Islet precursor cell (in vitro differentiated cells): ENCODE measurements around the gene SRL.

Experiments used
- DNase-seq: peaks from one replicate; pipeline ENCODE4 v3.0.0-alpha.2; 2018

The SRL gene

GRCh38 chr16:4198816-4199215 is 43.1 kb downstream of the SRL start:
- no peak for DNase-seq

GRCh38 chr16:4194661-4195060 is 47.2 kb downstream of the SRL start:
- no peak for DNase-seq

- no peak for DNase-seq
Observed at GRCh38 chr16:4193920-4194319, 48.0 kb downstream of the SRL start.

GRCh38 chr16:4192206-4192605 is 49.7 kb downstream of the SRL start:
- no peak for DNase-seq

GRCh38 chr16:4190712-4191333 is 51.1 kb downstream of the SRL start:
- no peak for DNase-seq

- DNase-seq: no peak
Observed at GRCh38 chr16:4190086-4190485, 51.8 kb downstream of the SRL start.

- no peak for DNase-seq
Observed at GRCh38 chr16:4184038-4184702, 57.7 kb downstream of the SRL start.

GRCh38 chr16:4183237-4184037 is 58.4 kb downstream of the SRL start:
- DNase-seq: peak; percentile 97

- no peak for DNase-seq
Observed at GRCh38 chr16:4182581-4183236, 59.2 kb downstream of the SRL start.

GRCh38 chr16:4180511-4180910 is 61.4 kb downstream of the SRL start:
- DNase-seq: no peak

- DNase-seq: no peak
Observed at GRCh38 chr16:4179763-4180260, 62.1 kb downstream of the SRL start.

GRCh38 chr16:4179020-4179419 is 62.9 kb downstream of the SRL start:
- DNase-seq: peak; percentile 82

GRCh38 chr16:4178468-4179010 is 63.3 kb downstream of the SRL start:
- DNase-seq: no peak

- DNase-seq: peak; percentile 84
Observed at GRCh38 chr16:4176906-4177417, 64.9 kb downstream of the SRL start.

- DNase-seq: no peak
Observed at GRCh38 chr16:4175849-4176248, 66.0 kb downstream of the SRL start.

GRCh38 chr16:4172070-4172469 is 69.8 kb downstream of the SRL start:
- no peak for DNase-seq

- no peak for DNase-seq
Observed at GRCh38 chr16:4169415-4169814, 72.5 kb downstream of the SRL start.

GRCh38 chr16:4166821-4167220 is 75.1 kb downstream of the SRL start:
- DNase-seq: no peak

GRCh38 chr16:4160658-4161430 is 81.0 kb downstream of the SRL start:
- DNase-seq: no peak

- no peak for DNase-seq
Observed at GRCh38 chr16:4159726-4160125, 82.2 kb downstream of the SRL start.

GRCh38 chr16:4158143-4159093 is 83.5 kb downstream of the SRL start:
- no peak for DNase-seq
